A549 (cell line): Measurements from ENCODE around the gene TMEM218. TPM values are rescaled to one million over a fixed set of nuclear protein-coding genes. Genes with fewer than 3 reads are reported as not detected.

Experiments used
- ATAC-seq, 2 experiments: fragments of 200-7000 bp in 1 of 2; fragments of >200 bp in 1 of 2; cut with Nextera tagmentation in 1 of 2; cut with Tn5 transposase in 1 of 2; 3 replicates each; pipeline versions ENCODE4 v1.8.0 to v1.9.1; 2018 to 2020; ENCODE audit warnings: mild to moderate bottlenecking in 1 of 2, moderate library complexity in 1 of 2
- CTCF ChIA-PET: fragments of 300-600 bp; sonication (Branson Sonifier 250); formaldehyde crosslinking; extraction: SDS; loops from one replicate; lab custom pipeline; 2021; ENCODE audit warnings: antibody characterized with exemption, inconsistent platforms; lab: Yijun Ruan, JAX
- POLR2A ChIA-PET: fragments of 350-600 bp; formaldehyde crosslinking; extraction: SDS; loops from one replicate; lab custom pipeline; 2021; ENCODE audit warnings: antibody characterized with exemption, inconsistent platforms; lab: Yijun Ruan, JAX
- DNase-seq, 2 experiments: peaks; one replicate each; pipeline versions ENCODE4 v3.0.0 to v3.0.0-alpha.2; 2011 to 2016; ENCODE audit warnings: low read depth in 1 of 2, low spot score in 1 of 2
- FAIRE-seq: peaks from 2 replicates; lab custom pipeline; 2011; peaks lifted over from hg19 to GRCh38; lab: Jason Lieb, UNC
- H3K27ac ChIP-seq, 2 experiments: fragments of >200 bp; sonication (Bioruptor Twin); formaldehyde crosslinking; 3 replicates each; pipeline ENCODE4 v1.5.1; 2016 to 2017
- H3K4me1 ChIP-seq: fragments of >200 bp; sonication (Bioruptor Twin); formaldehyde crosslinking; 3 replicates; pipeline ENCODE4 v1.6.1; 2016
- H3K4me2 ChIP-seq: fragments of >200 bp; sonication (Bioruptor Twin); formaldehyde crosslinking; 3 replicates; pipeline ENCODE4 v1.6.1; 2016
- H3K4me3 ChIP-seq: fragments of >200 bp; sonication (Bioruptor Twin); formaldehyde crosslinking; 3 replicates; pipeline ENCODE4 v1.5.1; 2016
- H3K9me3 ChIP-seq: fragments of >200 bp; sonication (Bioruptor Twin); formaldehyde crosslinking; 3 replicates; pipeline ENCODE4 v1.6.1; 2016
- ATOH8 ChIP-seq: fragments of 250-450 bp; sonication (Bioruptor Pico); IDR thresholded peaks from 2 replicates; pipeline ENCODE4 v1.5.0; 2020; ENCODE audit warnings: low read depth, mild to moderate bottlenecking, moderate library complexity
- CBX2 ChIP-seq: fragments of 200-600 bp; sonication (generic); IDR thresholded peaks from 2 replicates; pipeline ENCODE4 v1.6.1; 2016; ENCODE audit warnings: low read depth, mild to moderate bottlenecking, borderline replicate concordance
- CHD4 ChIP-seq: fragments of 200-600 bp; sonication (generic); IDR thresholded peaks from 2 replicates; pipeline ENCODE4 v1.6.1; 2016; ENCODE audit warnings: antibody characterized with exemption, mild to moderate bottlenecking, borderline replicate concordance
- EHMT2 ChIP-seq: fragments of 200-600 bp; sonication (generic); IDR thresholded peaks from 2 replicates; pipeline ENCODE4 v1.6.1; 2016; ENCODE audit warnings: antibody characterized with exemption, low read depth, mild to moderate bottlenecking, moderate library complexity
- EP300 ChIP-seq, 2 experiments: fragments of >200 bp; sonication (Bioruptor Twin); formaldehyde crosslinking; IDR thresholded peaks; 2 replicates in 1 of 2; 3 replicates in 1 of 2; pipeline ENCODE4 v1.6.1; 2016 to 2017
- HDAC2 ChIP-seq: fragments of 200-600 bp; sonication (generic); IDR thresholded peaks from 2 replicates; pipeline ENCODE4 v1.6.1; 2016
- HEYL ChIP-seq: fragments of 250-450 bp; sonication (Bioruptor Pico); IDR thresholded peaks from 2 replicates; pipeline ENCODE4 v1.8.0; 2021; ENCODE audit warnings: mild to moderate bottlenecking, moderate library complexity
- HMGXB4 ChIP-seq: fragments of 250-450 bp; sonication (Bioruptor Pico); IDR thresholded peaks from 2 replicates; pipeline ENCODE4 v1.5.0; 2021; ENCODE audit warnings: mild to moderate bottlenecking, moderate library complexity, borderline replicate concordance
- JUN ChIP-seq, 2 experiments: fragments of >200 bp; sonication (Bioruptor Twin); formaldehyde crosslinking; IDR thresholded peaks; 2 replicates in 1 of 2; 3 replicates in 1 of 2; pipeline ENCODE4 v1.6.1; 2016 to 2017
- JUNB ChIP-seq: fragments of >200 bp; sonication (Bioruptor Twin); formaldehyde crosslinking; IDR thresholded peaks from 2 replicates; pipeline ENCODE4 v1.6.1; 2016
- MAZ ChIP-seq: fragments of 150-350 bp; IDR thresholded peaks from 2 replicates; pipeline ENCODE4 v1.6.1; 2014; ENCODE audit warnings: antibody characterized with exemption, low read depth, low read length, borderline replicate concordance
- NFE2L2 ChIP-seq: fragments of 150-350 bp; conservative IDR thresholded peaks from 2 replicates; pipeline ENCODE4 v1.6.1; 2014; ENCODE audit warnings: low read length
- PBX3 ChIP-seq: IDR thresholded peaks from 2 replicates; pipeline ENCODE4 v1.6.1; 2012
- RCOR1 ChIP-seq: fragments of 150-350 bp; IDR thresholded peaks from 2 replicates; pipeline ENCODE4 v1.6.1; 2014; ENCODE audit warnings: antibody characterized with exemption, low read length, low read depth
- TP53 ChIP-seq: fragments of 250-450 bp; sonication (Bioruptor Pico); IDR thresholded peaks from 2 replicates; pipeline ENCODE4 v1.5.0; 2021; ENCODE audit warnings: mild to moderate bottlenecking, moderate library complexity
- WGBS: methylation state at CpG from one replicate; pipeline ENCODE4 v1.1.6; 2017; ENCODE audit errors: missing lambda C conversion rate; 5-methylcytosine and 5-hydroxymethylcytosine counted together
- polyA plus RNA-seq, 4 experiments: library from polyadenylated mRNA; depleted of rRNA in 3 of 4; stranded (reverse); fragments of >200 nt; fragmentation: RNase III in 1 of 4; extraction: RNeasy Plus Mini Kit Qiagen cat#74134 plus additional on column Dnase treatment in 1 of 4; gene quantifications; 2 replicates in 3 of 4; 3 replicates in 1 of 4; pipeline ENCODE4 v1.2.3, GENCODE V29; 2011 to 2017

Gene TMEM218
- polyA plus RNA-seq, 2 of the 4 experiments (the other 2 are of a cell fraction), result 29.1 to 34.6 TPM

- Histone ChIP-seq H3K9me3 (no peaks in the 10 kb centered on the region), H3K4me3 (no peak overlapping the region), H3K27ac (no peak overlapping the region), H3K4me2 (no peak overlapping the region), H3K4me1 (no peaks in the 10 kb centered on the region)
- TF ChIP-seq JUNB, result no peak
- no peak for TF ChIP-seq HMGXB4
- no peak for TF ChIP-seq JUN (IDR thresholded peaks at IDR 0.05)
- TF ChIP-seq TP53, result no peak
- no peak for TF ChIP-seq CHD4
- FAIRE-seq, result no peak
- ChIA-PET POLR2A (interaction anchor here (0.6 kb wide), 1 partner anchor 23 kb away, joined by 5 read pairs; no protein-coding TSS in a partner anchor), CTCF (interaction anchor here (1.2 to 3.0 kb wide), 4 partner anchors 14 to 451 kb away, joined by 3 to 26 read pairs (median 6); no protein-coding TSS in a partner anchor)
- 78% methylated on average over 6 of the region's 6 CpGs for WGBS
- no peak for DNase-seq
- no peak for ATAC-seq
Observed at GRCh38 chr11:125092669-125093068, 18.8 kb downstream of the TMEM218 start.

- Histone ChIP-seq H3K4me2 (no peak overlapping the region), H3K4me3 (no peak overlapping the region), H3K4me1 (no peaks in the 10 kb centered on the region)
- DNase-seq (no peak), ATAC-seq (no peak)
- POLR2A ChIA-PET, result no interaction called here
- TF ChIP-seq HEYL (CRISPR knock-in tag) (no peak), PBX3 (no peak), TP53 (no peak), EHMT2 (no peak), HDAC2 (no peak), EP300 (IDR thresholded peaks at IDR 0.05) (no peak), MAZ (no peak), NFE2L2 (no peak), CBX2 (no peak), RCOR1 (no peak), ATOH8 (CRISPR knock-in tag) (no peak), HMGXB4 (no peak)
- TF ChIP-seq, all 56 proteins: peak for 0
- FAIRE-seq, result no peak
- CTCF ChIA-PET, result interaction anchor here (0.8 to 3.0 kb wide), 19 partner anchors 8 to 451 kb away, joined by 3 to 26 read pairs (median 4); no protein-coding TSS in a partner anchor
- WGBS, result 71% methylated on average over 6 of the region's 6 CpGs
- no peaks in the 10 kb centered on the region for H3K9me3 ChIP-seq
- no peak overlapping the region for H3K27ac ChIP-seq
Observed at GRCh38 chr11:125091877-125092664, 19.4 kb downstream of the TMEM218 start.
